ENCODE data around the gene FMN2.

Gene FMN2

GRCh38 chr1:240122639-240123613 is 31.2 kb downstream of the FMN2 start:
- H3K36me3 ChIP-seq: no peaks in the 10 kb centered on the region
- no peaks in the 10 kb centered on the region for H3K4me1 ChIP-seq
- H3K27me3 ChIP-seq: no peaks in the 10 kb centered on the region
- DNase-seq: no peak
- no peak overlapping the region for H3K4me3 ChIP-seq
- no peak for TF ChIP-seq CTCF (IDR thresholded peaks at IDR 0.05)
- H3K9me3 ChIP-seq: no peaks in the 10 kb centered on the region
- intact Hi-C loops (cut with DNase I; ENCODE audit: low total_unique reads): no loop called here
- no peak overlapping the region for H3K27ac ChIP-seq

GRCh38 chr1:240126821-240127220 is 35.1 kb downstream of the FMN2 start:
- no peak overlapping the region for H3K4me3 ChIP-seq
- TF ChIP-seq CTCF (IDR thresholded peaks at IDR 0.05): no peak
- DNase-seq: no peak
- intact Hi-C loops (cut with DNase I; ENCODE audit: low total_unique reads): no loop called here
- H3K27me3 ChIP-seq: no peaks in the 10 kb centered on the region
- H3K36me3 ChIP-seq: no peaks in the 10 kb centered on the region
- H3K9me3 ChIP-seq: no peaks in the 10 kb centered on the region
- no peak overlapping the region for H3K27ac ChIP-seq
- no peaks in the 10 kb centered on the region for H3K4me1 ChIP-seq

GRCh38 chr1:240128366-240128765 is 36.7 kb downstream of the FMN2 start:
- Histone ChIP-seq H3K4me1 (no peaks in the 10 kb centered on the region), H3K36me3 (no peaks in the 10 kb centered on the region), H3K27me3 (no peaks in the 10 kb centered on the region), H3K27ac (no peak overlapping the region), H3K4me3 (no peak overlapping the region), H3K9me3 (no peaks in the 10 kb centered on the region)
- DNase-seq: no peak
- intact Hi-C loops (cut with DNase I; ENCODE audit: low total_unique reads): no loop called here
- TF ChIP-seq CTCF (IDR thresholded peaks at IDR 0.05): no peak

DNA sequence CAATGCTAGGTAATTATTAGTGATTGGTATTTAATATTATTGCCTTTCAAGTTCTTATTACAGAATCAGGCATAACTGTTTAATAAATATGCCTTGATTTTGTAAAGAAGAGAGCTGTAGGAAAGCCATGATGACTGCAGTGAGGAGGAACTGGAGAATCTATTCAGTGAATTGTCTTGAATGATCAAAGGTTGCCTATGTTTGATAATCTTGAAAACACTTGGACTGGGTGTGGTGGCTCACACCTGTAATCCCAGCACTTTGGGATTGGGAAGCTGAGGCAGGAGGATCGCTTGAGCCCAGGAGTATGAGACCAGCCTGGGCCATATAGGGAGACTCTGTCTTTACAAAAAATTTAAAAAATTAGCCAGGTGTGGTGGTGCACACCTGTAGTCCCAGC is 42.4 kb downstream of the FMN2 start:
- TF ChIP-seq CTCF (IDR thresholded peaks at IDR 0.05): no peak
- intact Hi-C loops (cut with DNase I; ENCODE audit: low total_unique reads): no loop called here
- Histone ChIP-seq H3K4me1 (no peaks in the 10 kb centered on the region), H3K4me3 (no peak overlapping the region), H3K9me3 (no peaks in the 10 kb centered on the region), H3K36me3 (no peaks in the 10 kb centered on the region), H3K27me3 (peaks cover 0 to 3% of the 10 kb centered on the region in 2 donors), H3K27ac (no peak overlapping the region)
- no peak for DNase-seq

DNA sequence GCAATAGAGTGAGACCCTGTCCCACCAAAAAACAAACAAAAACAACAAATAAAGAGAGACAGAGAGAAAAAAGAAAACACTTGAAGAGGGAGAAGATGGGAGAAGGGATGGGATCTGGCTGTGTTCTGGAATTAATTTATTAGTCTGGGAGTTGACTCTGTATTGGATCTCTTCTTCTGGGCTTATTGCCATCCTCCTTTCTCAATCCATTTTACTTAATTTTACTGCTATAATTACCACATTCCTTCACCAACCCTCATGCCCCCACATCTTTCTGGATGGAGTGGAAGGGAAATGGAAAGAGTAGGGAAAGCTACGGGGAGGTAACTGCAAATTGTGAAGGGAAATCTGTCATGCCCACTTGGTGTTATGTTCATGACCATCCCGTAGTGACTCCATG is 42.9 kb downstream of the FMN2 start:
- Histone ChIP-seq H3K9me3 (no peaks in the 10 kb centered on the region), H3K36me3 (no peaks in the 10 kb centered on the region), H3K27ac (no peak overlapping the region), H3K4me3 (no peak overlapping the region), H3K4me1 (no peaks in the 10 kb centered on the region), H3K27me3 (peaks cover 0 to 3% of the 10 kb centered on the region in 2 donors)
- TF ChIP-seq CTCF (IDR thresholded peaks at IDR 0.05): no peak
- intact Hi-C loops (cut with DNase I; ENCODE audit: low total_unique reads): no loop called here
- no peak for DNase-seq

Data from tibial artery (tissue), 4 donors.